Sigmoid colon (tissue), 7 donors: ENCODE results near the gene MSH5. TPM values are rescaled to one million over a fixed set of nuclear protein-coding genes. Genes with fewer than 3 reads are reported as not detected.

ENCODE experiments used
- DNase-seq: peaks from one replicate; pipeline ENCODE4 v3.0.0-alpha.2; 2019
- H3K27ac ChIP-seq, 4 donors: fragments of 200-600 bp; sonication (generic); one replicate each; pipeline ENCODE4 v1.5.1; 2016 to 2019; ENCODE audit warnings: mild to moderate bottlenecking in 1 of 4
- H3K27me3 ChIP-seq, 3 donors: fragments of 200-600 bp; sonication (generic); one replicate each; pipeline ENCODE4 v1.5.1; 2019; ENCODE audit warnings: mild to moderate bottlenecking in 1 of 3
- H3K36me3 ChIP-seq, 4 donors: fragments of 200-600 bp; sonication (generic); one replicate each; pipeline ENCODE4 v1.5.1; 2016 to 2019
- H3K4me1 ChIP-seq, 4 donors: fragments of 200-600 bp; sonication (generic); one replicate each; pipeline ENCODE4 v1.5.1; 2017 to 2019
- H3K4me3 ChIP-seq, 4 donors: fragments of 200-600 bp; sonication (generic); one replicate each; pipeline ENCODE4 v1.5.1; 2017 to 2019; ENCODE audit warnings: mild to moderate bottlenecking in 2 of 4, moderate library complexity in 1 of 4
- H3K9me3 ChIP-seq, 4 donors: fragments of 200-600 bp in 3 of 4; sonication (generic) in 3 of 4; one replicate each; pipeline versions ENCODE4 v1.5.1 to v1.6.1; 2013 to 2019
- CTCF ChIP-seq, 4 experiments: fragments of 450-650 bp in 3 of 4; fragments of 200-600 bp in 1 of 4; IDR thresholded peaks; one replicate each; pipeline ENCODE4 v1.5.1; 2016 to 2019; ENCODE audit warnings: antibody characterized with exemption in 4 of 4, mild to moderate bottlenecking in 3 of 4, moderate library complexity in 2 of 4
- EP300 ChIP-seq, 4 donors: sonication (generic); formaldehyde crosslinking; IDR thresholded peaks; one replicate each; pipeline ENCODE4 v1.6.1; 2017; ENCODE audit warnings: antibody characterized with exemption in 4 of 4
- POLR2A ChIP-seq, 2 donors: fragments of 450-650 bp; IDR thresholded peaks; one replicate each; pipeline ENCODE4 v1.6.1; 2016; ENCODE audit warnings: antibody characterized with exemption in 2 of 2, mild to moderate bottlenecking in 2 of 2, moderate library complexity in 2 of 2
- POLR2AphosphoS5 ChIP-seq, 4 donors: sonication (generic); formaldehyde crosslinking; IDR thresholded peaks; one replicate each; pipeline ENCODE4 v1.6.1; 2017; ENCODE audit warnings: antibody characterized with exemption in 4 of 4
- WGBS, 2 donors: extraction: QIAGEN DNeasy Blood & Tissue Kit; methylation state at CpG; one replicate each; pipeline ENCODE4 v1.1.7; 2013; 5-methylcytosine and 5-hydroxymethylcytosine counted together
- intact Hi-C: fragments of 100-400 bp; cut with DNase I; formaldehyde crosslinking; loops from one replicate; pipeline ENCODE4 v1.15.1; 2023
- polyA plus RNA-seq, 3 donors: library from polyadenylated mRNA; stranded (reverse); fragments of 200-250 nt; gene quantifications; one replicate each; pipeline ENCODE4 v1.2.3, GENCODE V29; 2013
- total RNA-seq, 4 donors: library from RNA; depleted of rRNA; stranded (reverse); fragments of >200 nt; gene quantifications; one replicate each; pipeline ENCODE4 v1.1.0, GENCODE V29; 2016
- donor health status: healthy with polysubstance abuse.
- donor health status: Bipolar disorder and iron deficiency.
- donor health status: healthy.

MSH5 gene
- total and polyA plus RNA-seq, 7 donors = 1.6 to 23.5 (median 5.7) TPM; not detected in 1

GRCh38 chr6:31760790-31761189 lies 21.0 kb downstream of the MSH5 start:
- H3K27ac ChIP-seq = no peak overlapping the region
- H3K36me3 ChIP-seq = no peaks in the 10 kb centered on the region
- H3K9me3 ChIP-seq = no peaks in the 10 kb centered on the region
- H3K4me1 ChIP-seq = peaks cover 0 to under 1% (median 0%) of the 10 kb centered on the region in 4 donors
- 80 to 89% methylated on average over 5 of the region's 5 CpGs for WGBS, 2 donors
- peaks cover 0 to 5% (median 1%) of the 10 kb centered on the region in 3 donors for H3K27me3 ChIP-seq
- intact Hi-C loops = no loop called here
- DNase-seq = no peak
- no peak for TF ChIP-seq CTCF (IDR thresholded peaks at IDR 0.05)
- no peak for TF ChIP-seq POLR2A (IDR thresholded peaks at IDR 0.05)
- no peak for TF ChIP-seq EP300 (IDR thresholded peaks at IDR 0.05)
- no peak for TF ChIP-seq POLR2AphosphoS5 (IDR thresholded peaks at IDR 0.05)
- no peak overlapping the region for H3K4me3 ChIP-seq

- no peaks in the 10 kb centered on the region for H3K9me3 ChIP-seq
- H3K4me3 ChIP-seq = no peak overlapping the region
- WGBS, 2 donors = 96 to 97% methylated on average over 8 of the region's 8 CpGs
- no peak for DNase-seq
- no peak overlapping the region for H3K27ac ChIP-seq
- intact Hi-C loops = no loop called here
- peaks cover 0 to 6% (median 5%) of the 10 kb centered on the region in 4 donors for H3K4me1 ChIP-seq
- TF ChIP-seq CTCF (IDR thresholded peaks at IDR 0.05) = no peak
- TF ChIP-seq POLR2AphosphoS5 (IDR thresholded peaks at IDR 0.05) = no peak
- TF ChIP-seq POLR2A (IDR thresholded peaks at IDR 0.05) = no peak
- no peak for TF ChIP-seq EP300 (IDR thresholded peaks at IDR 0.05)
- H3K27me3 ChIP-seq = peaks cover 0 to 10% (median 3%) of the 10 kb centered on the region in 3 donors
- H3K36me3 ChIP-seq = no peaks in the 10 kb centered on the region
Measured at GRCh38 chr6:31761343-31761742, 21.5 kb downstream of the MSH5 start.

DNA sequence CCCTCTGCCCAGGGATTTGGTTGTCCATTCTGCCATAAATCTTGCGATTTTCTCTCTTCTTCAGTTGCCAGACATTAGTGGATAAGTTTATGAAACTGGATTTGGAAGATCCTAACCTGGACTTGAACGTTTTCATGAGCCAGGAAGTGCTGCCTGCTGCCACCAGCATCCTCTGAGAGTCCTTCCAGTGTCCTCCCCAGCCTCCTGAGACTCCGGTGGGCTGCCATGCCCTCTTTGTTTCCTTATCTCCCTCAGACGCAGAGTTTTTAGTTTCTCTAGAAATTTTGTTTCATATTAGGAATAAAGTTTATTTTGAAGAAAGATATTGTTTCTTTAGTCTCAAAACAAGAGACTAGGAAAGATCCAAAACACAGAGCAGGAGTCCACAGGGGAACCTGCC lies 22.6 kb downstream of the MSH5 start, which contains the start of gene SAPCD1:
Gene SAPCD1, plus strand, starts transcription at position 301 of the 400 bp plus-strand sequence. CDS start 399 bp downstream, outside the sequence.
- TF ChIP-seq EP300 (IDR thresholded peaks at IDR 0.05) = no peak
- H3K36me3 ChIP-seq = no peaks in the 10 kb centered on the region
- peaks cover 0 to 10% (median 7%) of the 10 kb centered on the region in 4 donors for H3K4me1 ChIP-seq
- no peak within 1 kb of the TSS for H3K27ac ChIP-seq
- no peak for DNase-seq
- peaks cover 0 to 14% (median 3%) of the 10 kb centered on the region in 3 donors for H3K27me3 ChIP-seq
- WGBS, 2 donors = 81 to 87% methylated on average over 4 of the region's 4 CpGs
- intact Hi-C loops = no loop called here
- H3K4me3 ChIP-seq = no peak within 1 kb of the TSS
- no peaks in the 10 kb centered on the region for H3K9me3 ChIP-seq

DNA sequence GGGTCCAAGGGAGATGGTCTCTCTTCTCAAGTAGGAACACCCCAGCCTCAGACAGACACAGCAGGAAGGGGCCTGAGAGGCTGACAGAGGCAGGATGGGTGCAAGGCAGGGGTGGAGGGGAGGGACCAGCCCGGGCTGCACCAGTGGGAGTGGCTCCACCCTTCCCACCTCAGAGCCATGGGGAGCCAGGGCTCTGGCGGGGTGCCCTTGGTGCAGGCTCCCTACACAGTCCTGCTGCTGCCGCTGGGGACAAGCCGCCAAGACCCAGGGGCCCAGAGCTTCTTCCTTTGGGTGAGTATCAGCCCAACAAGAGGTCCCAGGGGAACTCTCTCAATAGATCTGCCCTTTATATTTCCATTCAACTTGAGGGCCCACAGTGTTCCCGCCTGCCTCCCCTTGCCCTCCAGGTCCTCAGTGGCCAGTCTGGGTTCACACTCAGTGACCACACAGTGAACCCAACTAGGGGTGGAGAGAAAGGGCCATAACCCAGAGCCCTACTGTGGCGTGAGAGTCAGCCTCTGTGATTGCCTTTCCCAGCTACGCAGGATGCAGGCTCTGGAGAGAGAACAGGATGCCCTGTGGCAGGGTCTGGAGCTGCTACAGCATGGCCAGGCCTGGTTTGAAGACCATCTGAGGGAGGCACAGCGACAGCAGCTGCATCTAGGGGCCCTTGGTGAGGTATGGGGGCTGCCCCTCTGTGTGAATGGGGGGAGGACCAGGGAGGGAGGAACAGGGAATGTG lies 23.2 kb downstream of the MSH5 start:
- no peak for DNase-seq
- WGBS, 2 donors = 82 to 83% methylated on average over 8 of the region's 8 CpGs
- Histone ChIP-seq H3K4me1 (peaks cover 0 to 10% (median 7%) of the 10 kb centered on the region in 4 donors), H3K27ac (no peak overlapping the region), H3K36me3 (no peaks in the 10 kb centered on the region), H3K4me3 (no peak overlapping the region), H3K9me3 (no peaks in the 10 kb centered on the region), H3K27me3 (peaks cover 0 to 14% (median 3%) of the 10 kb centered on the region in 3 donors)
- intact Hi-C loops = no loop called here
- TF ChIP-seq POLR2A (IDR thresholded peaks at IDR 0.05) (no peak), CTCF (IDR thresholded peaks at IDR 0.05) (no peak), POLR2AphosphoS5 (IDR thresholded peaks at IDR 0.05) (no peak), EP300 (IDR thresholded peaks at IDR 0.05) (no peak)

GRCh38 chr6:31763619-31763940 lies 23.8 kb downstream of the MSH5 start:
- Histone ChIP-seq H3K27me3 (peaks cover 0 to 14% (median 3%) of the 10 kb centered on the region in 3 donors), H3K9me3 (no peaks in the 10 kb centered on the region), H3K4me3 (no peak overlapping the region), H3K27ac (no peak overlapping the region), H3K36me3 (no peaks in the 10 kb centered on the region), H3K4me1 (peaks cover 0 to 10% (median 7%) of the 10 kb centered on the region in 4 donors)
- WGBS, 2 donors = 18 to 34% methylated on average over 1 of the region's 1 CpG
- intact Hi-C loops = no loop called here
- TF ChIP-seq POLR2AphosphoS5 (IDR thresholded peaks at IDR 0.05) = no peak
- no peak for TF ChIP-seq EP300 (IDR thresholded peaks at IDR 0.05)
- TF ChIP-seq CTCF (IDR thresholded peaks at IDR 0.05) = no peak
- no peak for TF ChIP-seq POLR2A (IDR thresholded peaks at IDR 0.05)
- no peak for DNase-seq
